H9 (cell line): Measurements from ENCODE around the gene FARP1. TPM values are rescaled to one million over a fixed set of nuclear protein-coding genes. Genes with fewer than 3 reads are reported as not detected.

Source experiments
- DNase-seq: peaks from one replicate; pipeline ENCODE4 v3.0.0-alpha.2; 2017
- H2AFZ ChIP-seq: one replicate; pipeline ENCODE4 v1.6.1; 2013; ENCODE audit warnings: mild to moderate bottlenecking, low read length, control low read depth, moderate library complexity
- H2AK5ac ChIP-seq: 2 replicates; pipeline ENCODE4 v1.6.1; 2013; ENCODE audit warnings: low read length, control low read depth, mixed read lengths; ENCODE audit not compliant: insufficient read length
- H2BK120ac ChIP-seq: one replicate; pipeline ENCODE4 v1.6.1; 2013; ENCODE audit warnings: low read depth, mild to moderate bottlenecking, low read length, control low read depth, inconsistent platforms; ENCODE audit not compliant: poor library complexity, severe bottlenecking
- H2BK12ac ChIP-seq: 2 replicates; pipeline ENCODE4 v1.6.1; 2013; ENCODE audit warnings: low read length, control low read depth, mixed read lengths, low read depth; ENCODE audit not compliant: insufficient read length
- H2BK15ac ChIP-seq: 2 replicates; pipeline ENCODE4 v1.6.1; 2013; ENCODE audit warnings: low read depth, low read length, control low read depth
- H2BK20ac ChIP-seq: one replicate; pipeline ENCODE4 v1.6.1; 2013; ENCODE audit warnings: low read depth, mild to moderate bottlenecking, low read length, control low read depth, inconsistent platforms; ENCODE audit not compliant: poor library complexity, severe bottlenecking
- H2BK5ac ChIP-seq: 2 replicates; pipeline ENCODE4 v1.6.1; 2013; ENCODE audit warnings: low read length, control low read depth, mixed read lengths; ENCODE audit not compliant: insufficient read length
- H3K14ac ChIP-seq: 2 replicates; pipeline ENCODE4 v1.6.1; 2013; ENCODE audit warnings: low read length, control low read depth; ENCODE audit not compliant: insufficient read depth
- H3K18ac ChIP-seq: 2 replicates; pipeline ENCODE4 v1.6.1; 2013; ENCODE audit warnings: low read depth, mild to moderate bottlenecking, mixed read lengths, low read length, control low read depth; ENCODE audit not compliant: insufficient read length
- H3K23ac ChIP-seq: 2 replicates; pipeline ENCODE4 v1.6.1; 2013; ENCODE audit warnings: low read length, control low read depth, mixed read lengths, low read depth; ENCODE audit not compliant: insufficient read length
- H3K23me2 ChIP-seq: 2 replicates; pipeline ENCODE4 v1.6.1; 2013; ENCODE audit warnings: low read depth, mild to moderate bottlenecking, mixed read lengths, low read length, control low read depth; ENCODE audit not compliant: insufficient read length, poor library complexity, severe bottlenecking
- H3K27ac ChIP-seq: 2 replicates; pipeline ENCODE4 v1.5.1; 2013; ENCODE audit warnings: low read length, control low read depth, mixed read lengths, low read depth; ENCODE audit not compliant: insufficient read length
- H3K27me3 ChIP-seq: 2 replicates; pipeline ENCODE4 v1.6.1; 2013; ENCODE audit warnings: low read length, control low read depth, inconsistent platforms; ENCODE audit not compliant: insufficient read depth
- H3K4ac ChIP-seq: 2 replicates; pipeline ENCODE4 v1.6.1; 2013; ENCODE audit warnings: low read depth, mild to moderate bottlenecking, control low read depth, inconsistent platforms, low read length, moderate library complexity
- H3K4me1 ChIP-seq: 2 replicates; pipeline ENCODE4 v1.6.1; 2013; ENCODE audit warnings: low read length, control low read depth, inconsistent platforms; ENCODE audit not compliant: insufficient read depth
- H3K4me2 ChIP-seq: 2 replicates; pipeline ENCODE4 v1.6.1; 2013; ENCODE audit warnings: low read length, control low read depth, mixed read lengths; ENCODE audit not compliant: insufficient read length, insufficient read depth
- H3K56ac ChIP-seq: 2 replicates; pipeline ENCODE4 v1.6.1; 2013; ENCODE audit warnings: low read depth, mild to moderate bottlenecking, mixed read lengths, low read length, control low read depth; ENCODE audit not compliant: insufficient read length
- H3K79me1 ChIP-seq: 2 replicates; pipeline ENCODE4 v1.6.1; 2013; ENCODE audit warnings: low read depth, mild to moderate bottlenecking, moderate library complexity, low read length, control low read depth, inconsistent platforms; ENCODE audit not compliant: insufficient read depth, poor library complexity, severe bottlenecking
- H3K79me2 ChIP-seq: 2 replicates; pipeline ENCODE4 v1.6.1; 2013; ENCODE audit warnings: low read length, control low read depth, inconsistent platforms; ENCODE audit not compliant: insufficient read depth
- H3K9ac ChIP-seq: 2 replicates; pipeline ENCODE4 v1.6.1; 2013; ENCODE audit warnings: low read length, control low read depth, mixed read lengths; ENCODE audit not compliant: insufficient read length; ENCODE audit errors: extremely low read depth
- H3K9me3 ChIP-seq: one replicate; pipeline ENCODE4 v1.6.1; 2013; ENCODE audit warnings: low read depth, low read length, inconsistent platforms; ENCODE audit not compliant: control insufficient read depth
- H3T11ph ChIP-seq: one replicate; pipeline ENCODE4 v1.6.1; 2013; ENCODE audit warnings: mild to moderate bottlenecking, low read length, control low read depth, inconsistent platforms
- H4K20me1 ChIP-seq: one replicate; pipeline ENCODE4 v1.6.1; 2013; ENCODE audit not compliant: control insufficient read depth, insufficient read length, insufficient read depth
- H4K5ac ChIP-seq: 2 replicates; pipeline ENCODE4 v1.6.1; 2013; ENCODE audit warnings: low read depth, mild to moderate bottlenecking, mixed read lengths, low read length, control low read depth; ENCODE audit not compliant: insufficient read length
- H4K8ac ChIP-seq: replicated peaks from 2 replicates; pipeline ENCODE4 v1.6.1; 2013; ENCODE audit warnings: low read length, control low read depth, mixed read lengths, low read depth; ENCODE audit not compliant: insufficient read length
- H4K91ac ChIP-seq: 2 replicates; pipeline ENCODE4 v1.6.1; 2013; ENCODE audit warnings: low read depth, mild to moderate bottlenecking, moderate library complexity, mixed read lengths, low read length, control low read depth; ENCODE audit not compliant: insufficient read length
- H3K27ac Mint-ChIP-seq, 3 experiments: 2 replicates in 2 of 3; 3 replicates in 1 of 3; pipeline ENCODE4 v1.8.0; 2020 to 2021; ENCODE audit warnings: mixed read lengths in 3 of 3, mild to moderate bottlenecking in 1 of 3, moderate library complexity in 1 of 3
- H3K27me3 Mint-ChIP-seq: 2 replicates; pipeline ENCODE4 v1.8.0; 2021; ENCODE audit warnings: low read depth, mild to moderate bottlenecking, moderate library complexity, mixed read lengths
- H3K36me3 Mint-ChIP-seq, 3 experiments: 2 replicates in 2 of 3; 3 replicates in 1 of 3; pipeline ENCODE4 v1.8.0; 2020 to 2021; ENCODE audit warnings: low read depth in 3 of 3, mixed read lengths in 3 of 3; ENCODE audit not compliant: insufficient read depth in 1 of 3
- H3K4me1 Mint-ChIP-seq, 2 experiments: 2 replicates each; pipeline ENCODE4 v1.8.0; 2020; ENCODE audit warnings: mixed read lengths in 2 of 2
- H3K4me3 Mint-ChIP-seq, 2 experiments: 2 replicates in 1 of 2; 3 replicates in 1 of 2; pipeline ENCODE4 v1.8.0; 2020 to 2021; ENCODE audit warnings: mild to moderate bottlenecking in 2 of 2, mixed read lengths in 2 of 2, moderate library complexity in 1 of 2
- H3K9me3 Mint-ChIP-seq, 2 experiments: 2 replicates in 1 of 2; 3 replicates in 1 of 2; pipeline ENCODE4 v1.8.0; 2020; ENCODE audit warnings: mild to moderate bottlenecking in 2 of 2, mixed read lengths in 2 of 2, moderate library complexity in 1 of 2
- CTCF ChIP-seq: fragments of 200-600 bp; sonication (generic); conservative IDR thresholded peaks from 3 replicates; pipeline ENCODE4 v1.8.0; 2021; ENCODE audit warnings: antibody characterized with exemption, mild to moderate bottlenecking
- WGBS: extraction: QIAGEN DNeasy Blood & Tissue Kit; methylation state at CpG from one replicate; pipeline ENCODE4 v1.1.7; 2013; ENCODE audit warnings: missing lambda C conversion rate, low lambda C conversion rate, mixed read lengths; ENCODE audit not compliant: insufficient read length; ENCODE audit errors: extremely low coverage; 5-methylcytosine and 5-hydroxymethylcytosine counted together
- total RNA-seq: library from RNA; stranded (reverse); gene quantifications from 2 replicates; pipeline ENCODE4 v1.2.1, GENCODE V29; 2021

Gene FARP1
- total RNA-seq, 1 experiment from 2014 or later: 95.9 TPM

GRCh38 chr13:98317573-98318171 lies 174.8 kb downstream of the FARP1 start:
- Histone ChIP-seq H3K79me1 (peaks cover 2% of the 10 kb centered on the region), H2AK5ac (no peak overlapping the region), H2AFZ (no peak overlapping the region), H3K4me1 (peaks cover 20% of the 10 kb centered on the region), H2BK120ac (no peak overlapping the region), H2BK20ac (no peak overlapping the region), H4K20me1 (no peaks in the 10 kb centered on the region), H3K79me2 (peaks cover 5% of the 10 kb centered on the region; the same call in 1 of the 2 replicates), H3K14ac (no peak overlapping the region), H3K4me2 (no peak overlapping the region), H4K91ac (no peak overlapping the region), H3K9me3 (no peaks in the 10 kb centered on the region), H4K8ac (no peak overlapping the region), H3K27me3 (no peaks in the 10 kb centered on the region), H3K18ac (no peak overlapping the region), H2BK12ac (no peak overlapping the region), H3K4ac (no peak overlapping the region), H3T11ph (no peak overlapping the region), H3K23ac (no peak overlapping the region), H3K27ac (no peak overlapping the region), H3K56ac (no peak overlapping the region), H3K23me2 (no peaks in the 10 kb centered on the region), H2BK5ac (no peak overlapping the region), H2BK15ac (no peak overlapping the region), H3K9ac (no peak overlapping the region), H4K5ac (no peak overlapping the region)
- peaks cover 0 to 6% (median 3%) of the 10 kb centered on the region in 3 experiments; a peak in 4 of 7 replicates for H3K36me3 Mint-ChIP-seq
- H3K4me1 Mint-ChIP-seq: peaks cover 36 to 38% of the 10 kb centered on the region in 2 experiments
- no peaks in the 10 kb centered on the region for H3K27me3 Mint-ChIP-seq
- no peak for DNase-seq
- H3K4me3 Mint-ChIP-seq: no peak overlapping the region
- H3K9me3 Mint-ChIP-seq: no peaks in the 10 kb centered on the region
- no peak for TF ChIP-seq CTCF
- WGBS: no CpG with 5 or more reads among the region's 3 CpGs
- H3K27ac Mint-ChIP-seq: no peak overlapping the region; a peak in 1 of 7 replicates
